GM12892 (cell line): ENCODE results near the gene SEBOX.

Experiments
- POLR2A ChIP-seq: IDR thresholded peaks from 2 replicates; pipeline ENCODE4 v1.6.1; 2011; ENCODE audit warnings: low read depth, low read length, control low read depth
- POLR2AphosphoS5 ChIP-seq: IDR thresholded peaks from 2 replicates; pipeline ENCODE4 v1.6.1; 2011; ENCODE audit warnings: low read depth, low read length, control low read depth
- TAF1 ChIP-seq: IDR thresholded peaks from 2 replicates; pipeline ENCODE4 v1.6.1; 2011; ENCODE audit warnings: low read depth, mild to moderate bottlenecking, control low read depth, low read length, borderline replicate concordance

- no peak for TF ChIP-seq POLR2A
- TF ChIP-seq POLR2AphosphoS5 = no peak
- no peak for TF ChIP-seq TAF1
Measured at GRCh38 chr17:28315846-28316705, 48.9 kb downstream of the SEBOX start.
